GM19397 (cell line): Measurements from ENCODE around the gene CCDC178.

Experiments
- ATAC-seq: cut with Tn5 transposase; IDR thresholded peaks from one replicate; pipeline ENCODE4 v1.9.1; 2021; ENCODE audit warnings: mild to moderate bottlenecking, moderate library complexity; ENCODE audit not compliant: unreplicated experiment

CCDC178 gene

GRCh38 chr18:32920796-32921787 is 519.4 kb downstream of the CCDC178 start:
- ATAC-seq: no peak

- ATAC-seq: peak; percentile 98
These were observed 520.7 kb downstream of the CCDC178 start for GRCh38 chr18:32919799-32920198.

- ATAC-seq: no peak
These were observed 521.8 kb downstream of the CCDC178 start for GRCh38 chr18:32918692-32919250.

GRCh38 chr18:32915516-32915915 is 525.0 kb downstream of the CCDC178 start:
- ATAC-seq: no peak

- no peak for ATAC-seq
These were observed 528.7 kb downstream of the CCDC178 start for GRCh38 chr18:32911660-32912284.

- no peak for ATAC-seq
These were observed 529.7 kb downstream of the CCDC178 start for GRCh38 chr18:32910694-32911296.

GRCh38 chr18:32909798-32910561 is 530.5 kb downstream of the CCDC178 start:
- ATAC-seq: no peak

- no peak for ATAC-seq
These were observed 532.1 kb downstream of the CCDC178 start for GRCh38 chr18:32908424-32908805.

GRCh38 chr18:32907648-32908423 is 532.7 kb downstream of the CCDC178 start:
- no peak for ATAC-seq

- ATAC-seq: no peak
These were observed 533.3 kb downstream of the CCDC178 start for GRCh38 chr18:32907311-32907585.

- no peak for ATAC-seq
These were observed 533.8 kb downstream of the CCDC178 start for GRCh38 chr18:32906506-32907310.

GRCh38 chr18:32905651-32906050 is 534.9 kb downstream of the CCDC178 start:
- no peak for ATAC-seq

- no peak for ATAC-seq
These were observed 537.8 kb downstream of the CCDC178 start for GRCh38 chr18:32902568-32903330.

GRCh38 chr18:32899819-32900218 is 540.7 kb downstream of the CCDC178 start:
- ATAC-seq: no peak

- ATAC-seq: no peak
These were observed 543.6 kb downstream of the CCDC178 start for GRCh38 chr18:32896776-32897547.

- ATAC-seq: no peak
These were observed 546.6 kb downstream of the CCDC178 start for GRCh38 chr18:32893915-32894314.

- no peak for ATAC-seq
These were observed 548.7 kb downstream of the CCDC178 start for GRCh38 chr18:32891797-32892196.

GRCh38 chr18:32891130-32891529 is 549.4 kb downstream of the CCDC178 start:
- ATAC-seq: no peak
